G401.6 (cell line): ENCODE results near the gene PRADC1.
"Not testable (repeated sequence)": the region's sequence is repeated elsewhere in the genome, so short reads cannot be mapped to it uniquely, and the experiment has no call there.

Source experiments
- FAIRE-seq: peaks from 2 replicates; lab custom pipeline; 2012; peaks lifted over from hg19 to GRCh38; lab: Jason Lieb, UNC

Gene PRADC1

GRCh38 chr2:73233154-73233931 lies at the start of gene PRADC1:
PRADC1 (minus strand) TSS chr2:73233239; CDS start chr2:73233160, 79 bp downstream.
- peak; percentile 98 for FAIRE-seq

GRCh38 chr2:73281244-73281643 lies 48.2 kb upstream of the PRADC1 start:
- no peak for FAIRE-seq

GRCh38 chr2:73279852-73280251 lies 46.8 kb upstream of the PRADC1 start:
- FAIRE-seq = no peak

- FAIRE-seq = no peak
Observed at GRCh38 chr2:73272270-73272669, 39.2 kb upstream of the PRADC1 start.

- no peak for FAIRE-seq
Observed at GRCh38 chr2:73269686-73270465, 36.8 kb upstream of the PRADC1 start.

GRCh38 chr2:73268830-73269685 lies 36.0 kb upstream of the PRADC1 start:
- no peak for FAIRE-seq

- FAIRE-seq = no peak
Observed at GRCh38 chr2:73268366-73268829, 35.4 kb upstream of the PRADC1 start.

- no peak for FAIRE-seq
Observed at GRCh38 chr2:73267008-73267407, 34.0 kb upstream of the PRADC1 start.

- no peak for FAIRE-seq
Observed at GRCh38 chr2:73266061-73266901, 33.2 kb upstream of the PRADC1 start.

- FAIRE-seq = no peak
Observed at GRCh38 chr2:73265298-73266060, 32.4 kb upstream of the PRADC1 start.

- FAIRE-seq = no peak
Observed at GRCh38 chr2:73264783-73265182, 31.7 kb upstream of the PRADC1 start.

- FAIRE-seq = no peak
Observed at GRCh38 chr2:73264332-73264606, 31.2 kb upstream of the PRADC1 start.

GRCh38 chr2:73263540-73264331 lies 30.7 kb upstream of the PRADC1 start:
- no peak for FAIRE-seq

- not testable (repeated sequence) for FAIRE-seq
Observed at GRCh38 chr2:73262691-73263429, 29.8 kb upstream of the PRADC1 start.

- FAIRE-seq = no peak
Observed at GRCh38 chr2:73262108-73262651, 29.1 kb upstream of the PRADC1 start.

GRCh38 chr2:73260338-73260984 lies 27.4 kb upstream of the PRADC1 start:
- no peak for FAIRE-seq

- no peak for FAIRE-seq
Observed at GRCh38 chr2:73259704-73260337, 26.8 kb upstream of the PRADC1 start.

GRCh38 chr2:73259276-73259675 lies 26.2 kb upstream of the PRADC1 start:
- no peak for FAIRE-seq
